ENCODE results near the gene PIK3CD. TPM values are rescaled to one million over a fixed set of nuclear protein-coding genes. Genes with fewer than 3 reads are reported as not detected.
"Not testable (repeated sequence)": the region's sequence is repeated elsewhere in the genome, so short reads cannot be mapped to it uniquely, and the experiment has no call there.

Gene PIK3CD
- total RNA-seq, 1 experiment from 2014 or later: 2.6 TPM

DNA sequence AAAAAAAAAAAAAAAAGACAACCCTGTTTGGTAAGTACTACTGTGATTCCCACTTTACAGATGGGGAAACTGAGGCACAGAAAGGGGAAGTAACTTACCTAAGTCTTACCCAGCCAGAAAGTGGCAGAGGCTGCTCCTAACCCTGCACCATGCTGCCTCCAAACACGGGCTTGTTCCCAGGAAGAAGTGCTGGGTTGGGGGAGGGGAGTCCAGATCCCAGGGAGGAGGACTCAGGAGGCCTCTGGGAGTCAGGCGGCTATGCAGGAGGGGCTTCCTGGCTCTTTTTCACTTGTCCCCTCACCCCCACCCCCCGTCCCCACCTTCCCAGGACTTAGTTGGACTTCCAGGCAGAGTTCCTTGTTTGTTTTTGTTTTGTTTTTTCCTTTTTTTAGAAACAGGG is 23.9 kb downstream of the PIK3CD start:
- CTCF ChIA-PET: no interaction called here
- no peak for TF ChIP-seq CTCF (IDR thresholded peaks at IDR 0.05; ENCODE audit: unreplicated experiment)
- no peaks in the 10 kb centered on the region for H3K27me3 Mint-ChIP-seq (ENCODE audit: unreplicated experiment)
- no peak overlapping the region for H3K4me3 Mint-ChIP-seq (ENCODE audit: low read depth, unreplicated experiment)
- peaks cover 9% of the 10 kb centered on the region for H3K4me1 Mint-ChIP-seq (ENCODE audit: low read depth, unreplicated experiment)
- no TSS peak for BruUV-seq (replicated peaks)
- no peak overlapping the region for H3K27ac Mint-ChIP-seq (ENCODE audit: unreplicated experiment)
- no peaks in the 10 kb centered on the region for H3K9me3 Mint-ChIP-seq (ENCODE audit: low read depth, unreplicated experiment)
- intact Hi-C loops (cut with micrococcal nuclease; ENCODE audit: unreplicated experiment): no loop called here
- DNase-seq: no peak
- H3K36me3 Mint-ChIP-seq (ENCODE audit: insufficient read depth, unreplicated experiment): no peaks in the 10 kb centered on the region

DNA sequence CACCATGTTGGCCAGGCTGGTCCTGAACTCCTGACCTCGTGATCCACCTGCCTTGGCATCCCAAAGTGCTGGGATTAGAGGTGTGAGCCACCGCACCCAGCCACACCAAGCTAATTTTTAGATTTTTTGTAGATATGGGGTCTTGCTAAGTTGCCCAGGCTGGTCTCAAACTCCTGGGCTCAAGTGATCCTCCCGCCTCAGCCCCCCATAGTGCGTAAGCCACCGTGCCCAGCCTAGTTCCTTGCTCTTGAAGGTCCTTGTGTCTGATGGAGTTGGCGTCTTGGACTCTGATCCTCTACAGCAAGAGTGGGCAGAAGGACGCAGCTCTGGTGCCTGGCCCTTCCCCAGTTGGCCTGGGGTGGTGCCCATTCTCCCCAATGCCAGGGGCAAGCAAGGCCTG is 24.6 kb downstream of the PIK3CD start:
- H3K36me3 Mint-ChIP-seq (ENCODE audit: insufficient read depth, unreplicated experiment); DNase-seq; BruUV-seq (replicated peaks); H3K9me3 Mint-ChIP-seq (ENCODE audit: low read depth, unreplicated experiment); H3K4me3 Mint-ChIP-seq (ENCODE audit: low read depth, unreplicated experiment); H3K4me1 Mint-ChIP-seq (ENCODE audit: low read depth, unreplicated experiment); H3K27me3 Mint-ChIP-seq (ENCODE audit: unreplicated experiment); intact Hi-C loops (cut with micrococcal nuclease; ENCODE audit: unreplicated experiment); CTCF ChIA-PET; H3K27ac Mint-ChIP-seq (ENCODE audit: unreplicated experiment): not testable (repeated sequence)

DNA sequence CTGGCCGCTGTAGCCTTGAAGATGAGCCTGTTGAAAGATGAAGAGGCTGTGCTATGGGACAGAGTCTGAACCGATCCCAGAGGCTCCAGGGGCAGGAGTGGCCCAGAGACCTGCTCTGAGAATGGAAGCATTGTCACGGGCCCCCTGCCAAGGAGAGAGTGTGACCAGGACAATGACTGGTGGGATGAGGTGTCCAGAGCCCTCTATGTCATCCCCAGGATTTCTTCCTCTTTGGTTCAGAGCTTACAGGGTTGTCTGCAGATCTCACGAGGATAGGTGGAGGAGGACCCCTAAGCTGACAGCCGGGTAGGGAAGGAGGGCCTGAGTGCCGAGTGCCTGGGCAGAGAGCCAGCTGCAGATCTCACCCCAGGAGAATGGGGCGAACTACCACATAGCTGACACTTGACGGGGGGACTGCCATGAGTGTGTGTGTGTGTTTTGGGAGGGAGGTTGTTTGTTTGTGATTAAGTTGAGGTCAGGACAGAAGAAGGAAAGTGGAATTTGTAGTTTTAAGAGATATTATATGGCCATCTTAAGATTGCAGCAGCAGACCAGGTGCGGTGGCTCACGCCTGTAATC is 25.4 kb downstream of the PIK3CD start:
- Mint-ChIP-seq H3K27ac (ENCODE audit: unreplicated experiment) (no peak overlapping the region), H3K4me3 (ENCODE audit: low read depth, unreplicated experiment) (no peak overlapping the region), H3K9me3 (ENCODE audit: low read depth, unreplicated experiment) (no peaks in the 10 kb centered on the region), H3K27me3 (ENCODE audit: unreplicated experiment) (no peaks in the 10 kb centered on the region), H3K36me3 (ENCODE audit: insufficient read depth, unreplicated experiment) (no peaks in the 10 kb centered on the region), H3K4me1 (ENCODE audit: low read depth, unreplicated experiment) (no peaks in the 10 kb centered on the region)
- no peak for DNase-seq
- intact Hi-C loops (cut with micrococcal nuclease; ENCODE audit: unreplicated experiment): no loop called here
- CTCF ChIA-PET: no interaction called here
- no TSS peak for BruUV-seq (replicated peaks)
- no peak for TF ChIP-seq CTCF (IDR thresholded peaks at IDR 0.05; ENCODE audit: unreplicated experiment)

- BruUV-seq (replicated peaks): no TSS peak
- no peaks in the 10 kb centered on the region for H3K4me1 Mint-ChIP-seq (ENCODE audit: low read depth, unreplicated experiment)
- no peaks in the 10 kb centered on the region for H3K36me3 Mint-ChIP-seq (ENCODE audit: insufficient read depth, unreplicated experiment)
- DNase-seq: no peak
- H3K27me3 Mint-ChIP-seq (ENCODE audit: unreplicated experiment): no peaks in the 10 kb centered on the region
- H3K4me3 Mint-ChIP-seq (ENCODE audit: low read depth, unreplicated experiment): no peak overlapping the region
- no peak overlapping the region for H3K27ac Mint-ChIP-seq (ENCODE audit: unreplicated experiment)
- no peak for TF ChIP-seq CTCF (IDR thresholded peaks at IDR 0.05; ENCODE audit: unreplicated experiment)
- intact Hi-C loops (cut with micrococcal nuclease; ENCODE audit: unreplicated experiment): no loop called here
- CTCF ChIA-PET: no interaction called here
- H3K9me3 Mint-ChIP-seq (ENCODE audit: low read depth, unreplicated experiment): no peaks in the 10 kb centered on the region
These were observed 28.6 kb downstream of the PIK3CD start for GRCh38 chr1:9680091-9680490.

- H3K27me3 Mint-ChIP-seq (ENCODE audit: unreplicated experiment): no peaks in the 10 kb centered on the region
- no TSS peak for BruUV-seq (replicated peaks)
- no peak overlapping the region for H3K4me3 Mint-ChIP-seq (ENCODE audit: low read depth, unreplicated experiment)
- DNase-seq: no peak
- no peak overlapping the region for H3K27ac Mint-ChIP-seq (ENCODE audit: unreplicated experiment)
- no peaks in the 10 kb centered on the region for H3K4me1 Mint-ChIP-seq (ENCODE audit: low read depth, unreplicated experiment)
- no peak for TF ChIP-seq CTCF (IDR thresholded peaks at IDR 0.05; ENCODE audit: unreplicated experiment)
- CTCF ChIA-PET: no interaction called here
- no peaks in the 10 kb centered on the region for H3K9me3 Mint-ChIP-seq (ENCODE audit: low read depth, unreplicated experiment)
- intact Hi-C loops (cut with micrococcal nuclease; ENCODE audit: unreplicated experiment): no loop called here
- H3K36me3 Mint-ChIP-seq (ENCODE audit: insufficient read depth, unreplicated experiment): no peaks in the 10 kb centered on the region
These were observed 29.3 kb downstream of the PIK3CD start for GRCh38 chr1:9680828-9681227.
